NCI-H187 (cell line): ENCODE results near the gene MRGPRF.
A peak's percentile ranks its signal among the peaks of the same experiment; 100 is the strongest.

Source experiments
- DNase-seq, 2 experiments: peaks; one replicate each; lab custom pipeline; 2025; lab: John Stamatoyannopoulos, UW

MRGPRF gene

DNA sequence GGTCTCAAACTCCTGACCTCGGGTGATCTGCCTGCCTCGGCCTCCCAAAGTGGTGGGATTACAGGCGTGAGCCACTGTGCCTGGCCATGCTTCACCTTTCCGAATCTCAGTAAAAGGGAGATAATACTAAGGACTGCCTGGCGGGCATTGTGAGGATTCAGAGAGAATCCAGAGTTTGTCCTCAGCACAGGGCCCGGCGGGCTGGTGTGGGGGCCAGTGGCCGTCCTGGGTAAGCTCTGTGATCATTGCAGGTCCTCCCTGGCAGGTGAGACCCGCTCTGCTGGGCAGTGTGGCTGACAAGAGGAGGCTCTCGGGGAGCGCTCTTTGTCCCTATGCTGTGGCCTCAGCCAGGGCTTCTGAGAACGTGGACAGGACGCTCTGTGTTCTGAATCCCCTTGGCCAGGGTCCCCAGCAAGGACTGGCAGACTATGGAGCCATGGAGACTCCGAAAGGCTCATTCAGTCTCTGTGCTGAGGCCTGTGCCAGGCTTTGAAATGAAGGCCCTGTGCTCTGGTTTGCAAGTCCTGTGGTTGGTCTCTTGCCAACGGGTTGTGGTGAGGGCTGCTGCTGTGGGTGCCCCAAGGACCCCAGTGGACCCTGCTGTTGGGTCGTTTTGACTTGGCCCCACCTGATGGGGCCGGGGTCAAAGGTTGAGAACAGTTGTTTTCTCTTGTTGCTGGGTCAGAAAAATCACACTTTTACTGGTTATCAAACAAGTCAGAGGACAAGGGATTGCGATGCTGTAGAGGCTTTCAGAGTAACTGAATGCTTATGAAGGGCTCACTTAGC lies 37.7 kb upstream of the MRGPRF start:
- no peak for DNase-seq

DNA sequence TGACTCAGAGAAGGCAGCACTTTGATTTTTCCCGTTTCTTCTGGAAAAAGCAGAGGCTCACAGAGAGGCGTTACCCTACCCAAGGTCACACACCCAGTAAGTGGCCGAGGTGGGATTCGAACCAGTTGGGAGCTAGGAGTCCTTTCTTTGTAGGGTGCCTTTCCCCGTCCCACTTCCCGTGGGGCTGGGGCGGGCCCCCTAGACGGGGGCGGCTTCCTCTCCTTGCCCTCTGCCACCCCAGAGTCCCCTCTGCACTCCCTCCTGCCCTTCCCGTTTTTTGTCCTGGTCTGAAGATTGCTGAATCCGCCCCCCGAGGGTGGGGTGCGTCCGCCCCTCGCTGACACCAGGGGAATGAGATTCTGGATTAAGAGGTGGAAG lies 36.4 kb upstream of the MRGPRF start:
- DNase-seq = no peak

DNA sequence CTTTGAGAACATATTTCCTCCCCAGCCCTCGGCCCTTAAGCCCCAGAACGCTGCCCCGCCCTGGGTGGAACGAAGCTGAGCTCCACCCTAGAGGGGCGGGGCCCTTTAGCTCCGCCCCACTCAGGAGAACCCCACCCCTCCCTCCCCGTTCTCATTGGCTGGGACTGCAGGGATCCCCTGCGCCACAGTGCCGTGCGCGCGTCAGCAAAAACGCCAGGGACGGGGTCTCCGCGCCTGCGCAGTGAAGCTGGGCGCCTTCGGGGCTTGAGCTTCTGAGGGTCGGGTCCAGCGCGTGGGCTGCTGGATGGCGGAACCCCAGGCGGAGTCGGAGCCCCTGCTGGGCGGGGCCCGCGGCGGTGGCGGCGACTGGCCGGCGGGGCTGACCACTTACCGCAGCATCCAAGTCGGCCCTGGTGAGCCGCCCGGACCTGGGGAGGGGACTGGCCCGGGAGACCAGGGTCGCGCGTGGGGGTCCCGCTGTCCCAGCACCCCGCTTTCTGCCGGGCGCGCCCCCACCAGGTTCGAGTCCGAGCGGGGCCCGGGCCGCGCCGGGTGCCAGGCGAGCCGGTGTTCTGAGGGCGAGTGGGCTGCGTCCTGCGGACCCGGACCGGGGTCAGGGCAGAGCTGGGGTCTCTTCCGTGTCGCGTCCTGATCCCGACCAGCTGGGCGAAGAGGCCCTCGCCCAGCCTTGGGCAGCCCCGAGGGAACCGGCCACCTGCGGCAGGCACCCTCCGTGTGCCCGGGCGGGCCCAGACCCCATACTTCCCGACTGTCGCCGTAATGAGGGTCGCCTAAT lies 35.8 kb upstream of the MRGPRF start, which contains the start of gene TPCN2:
TSS of gene TPCN2 (plus strand) at position 239 of the 796 bp plus-strand sequence. CDS start at position 305, 66 bp downstream.
- peak; percentile 84 to 88 for DNase-seq

DNA sequence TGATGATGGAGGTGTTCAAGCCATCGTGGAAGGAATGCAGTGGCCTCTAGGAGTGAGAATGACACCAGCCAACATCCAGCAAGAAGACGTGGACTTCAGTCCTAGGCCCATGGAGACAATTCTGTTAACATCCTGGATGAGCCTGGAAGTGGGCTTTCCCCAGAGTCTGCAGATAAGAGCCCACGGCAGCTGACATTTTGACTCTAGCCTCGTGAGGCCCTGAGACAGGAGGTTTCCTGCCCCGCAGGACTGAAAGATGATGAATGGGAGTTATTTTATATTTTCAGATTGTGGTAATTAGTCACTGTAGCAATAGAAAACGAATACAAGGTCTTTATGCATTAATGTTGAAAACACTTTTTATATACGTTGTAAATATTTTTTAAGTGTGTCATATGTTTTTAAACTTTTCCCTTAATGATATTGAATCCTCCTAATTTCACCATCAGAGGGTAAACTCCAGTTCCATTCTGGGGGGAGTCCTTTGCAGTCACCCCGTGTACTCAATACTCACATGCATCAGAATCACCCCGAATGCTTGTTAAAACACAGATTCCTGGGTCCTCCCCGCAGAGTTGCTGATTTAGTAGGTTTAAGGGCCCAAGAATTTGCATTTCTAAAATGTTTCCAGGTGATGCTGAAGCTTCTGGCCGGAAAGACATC lies 35.1 kb upstream of the MRGPRF start:
- DNase-seq = no peak

DNA sequence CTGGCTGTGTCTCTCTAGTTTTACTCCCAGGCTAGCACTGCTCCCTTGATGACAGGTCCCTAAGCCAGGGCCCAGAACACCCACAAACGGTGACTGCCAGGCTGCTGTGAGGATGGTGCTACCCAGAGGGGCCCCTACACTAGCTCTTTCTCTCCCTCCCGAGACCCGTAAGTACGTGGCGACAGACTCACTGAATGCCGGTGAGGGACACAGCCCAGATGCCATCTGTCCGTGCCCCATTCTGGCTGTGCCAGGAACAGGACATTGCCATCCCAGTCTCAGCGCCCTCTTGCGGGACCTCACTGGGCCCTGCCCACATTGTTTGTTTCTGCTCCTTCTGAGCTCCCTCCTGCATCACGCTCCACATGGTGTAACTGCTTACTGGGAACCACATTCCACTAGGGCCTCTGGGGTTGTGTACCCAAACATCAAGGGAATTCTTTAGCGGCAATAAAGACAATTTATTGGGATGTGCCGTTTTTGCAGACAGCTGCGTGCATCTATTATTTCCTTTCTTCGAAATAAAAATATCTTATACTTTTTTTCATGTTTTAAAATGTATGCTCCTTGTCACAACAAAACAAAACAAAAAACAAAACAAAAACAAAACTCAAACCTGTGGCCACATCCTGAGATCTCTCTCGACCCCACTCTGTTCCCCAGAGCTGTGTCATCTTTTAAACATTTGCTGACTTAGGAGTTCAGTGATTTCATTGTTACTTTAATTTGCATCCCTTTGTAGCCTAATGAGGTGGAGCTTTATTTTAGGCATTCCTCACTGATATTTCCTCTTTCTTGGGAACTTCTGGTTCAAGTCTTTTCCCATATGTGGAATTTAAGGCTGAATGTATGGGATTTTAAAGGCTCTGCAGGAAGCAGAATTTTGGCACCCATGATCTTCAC lies 31.3 kb upstream of the MRGPRF start:
- DNase-seq = no peak

DNA sequence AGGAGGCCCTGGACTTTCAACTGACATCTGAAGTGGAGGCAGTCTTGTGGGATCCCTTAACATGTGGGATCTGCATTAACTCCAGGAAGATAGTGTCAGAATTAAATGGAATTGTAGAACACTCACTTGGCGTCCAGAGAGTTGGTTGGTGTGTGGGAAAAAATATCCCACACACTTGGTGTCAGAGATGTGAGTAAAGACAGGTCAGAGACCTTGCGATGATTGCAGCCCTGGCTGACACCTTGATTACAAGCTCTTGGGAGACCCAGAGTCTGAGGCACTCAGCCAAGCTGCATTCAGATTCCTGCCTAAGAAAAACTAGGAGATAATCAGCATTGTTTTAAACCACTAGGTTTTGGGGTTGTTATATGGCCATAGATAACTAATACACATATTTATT lies 28.5 kb upstream of the MRGPRF start:
- DNase-seq = no peak

DNA sequence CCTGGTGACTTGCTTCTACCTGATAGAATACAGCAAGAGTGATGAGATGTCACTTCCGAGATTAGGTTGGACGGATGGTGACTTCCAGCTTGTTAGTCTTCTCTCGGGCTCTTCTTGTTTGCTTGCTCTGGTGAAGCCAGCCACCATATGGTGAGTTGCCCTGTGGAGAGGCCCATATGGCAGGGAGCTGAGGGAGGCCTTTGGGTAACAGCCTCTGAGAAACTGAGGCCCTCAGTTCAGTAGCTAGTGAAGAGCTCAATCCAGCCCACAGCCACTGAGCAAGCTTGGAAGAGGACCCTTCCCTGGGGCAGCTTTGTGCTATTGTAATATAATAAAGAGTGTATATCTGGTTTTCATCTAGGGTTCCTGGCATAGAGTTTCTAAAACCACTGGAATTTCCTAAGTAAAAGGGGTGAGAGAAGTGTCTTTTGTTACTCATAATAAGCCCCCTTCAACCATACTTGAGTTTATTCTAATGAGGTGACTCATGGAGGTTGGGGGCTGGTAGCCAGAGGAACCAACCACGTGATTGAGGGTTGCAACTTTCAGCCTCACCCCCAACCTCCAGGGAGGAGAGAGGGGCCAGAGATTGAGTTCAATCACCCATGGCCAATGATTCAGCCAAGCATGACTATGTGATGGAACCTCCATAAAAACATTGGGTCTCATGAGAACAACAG lies 27.7 kb upstream of the MRGPRF start:
- DNase-seq = no peak

DNA sequence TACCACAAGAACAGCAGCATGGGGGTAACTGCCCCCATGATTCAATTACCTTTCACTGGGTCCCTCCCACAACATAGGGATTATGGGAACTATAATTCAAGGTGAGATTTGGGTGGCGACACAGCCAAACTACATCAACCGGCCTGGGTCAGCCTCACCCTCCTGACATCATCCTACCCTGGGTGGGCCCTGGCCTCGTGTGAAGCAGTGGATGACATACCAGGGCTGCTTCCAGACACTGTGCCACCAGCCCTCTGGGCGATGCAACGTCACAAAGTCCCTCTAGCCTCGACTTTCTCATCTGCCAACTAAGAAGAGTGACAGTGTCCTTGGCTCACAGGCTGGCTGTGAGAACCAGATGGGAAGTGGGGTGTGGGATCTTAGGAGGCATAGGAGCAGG lies 27.0 kb upstream of the MRGPRF start:
- no peak for DNase-seq

DNA sequence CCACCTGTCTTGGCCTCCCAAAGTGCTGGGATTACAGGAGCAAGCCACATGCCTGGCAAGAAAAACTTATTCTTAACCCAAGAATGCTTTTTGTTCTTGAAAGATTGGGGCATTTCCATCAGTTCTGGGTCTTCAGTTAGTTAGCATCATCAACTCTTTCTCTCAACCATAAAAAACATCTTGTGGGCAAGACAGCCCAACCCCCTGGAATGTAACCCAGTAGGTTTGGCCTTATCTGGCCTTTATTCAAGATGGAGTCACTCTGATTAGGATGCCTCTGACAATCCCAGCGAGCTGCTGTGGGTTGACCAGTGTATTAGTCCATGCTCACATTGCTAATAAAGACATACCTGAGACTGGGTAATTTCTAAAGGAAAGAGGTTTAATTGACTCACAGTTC lies 26.5 kb upstream of the MRGPRF start:
- no peak for DNase-seq

DNA sequence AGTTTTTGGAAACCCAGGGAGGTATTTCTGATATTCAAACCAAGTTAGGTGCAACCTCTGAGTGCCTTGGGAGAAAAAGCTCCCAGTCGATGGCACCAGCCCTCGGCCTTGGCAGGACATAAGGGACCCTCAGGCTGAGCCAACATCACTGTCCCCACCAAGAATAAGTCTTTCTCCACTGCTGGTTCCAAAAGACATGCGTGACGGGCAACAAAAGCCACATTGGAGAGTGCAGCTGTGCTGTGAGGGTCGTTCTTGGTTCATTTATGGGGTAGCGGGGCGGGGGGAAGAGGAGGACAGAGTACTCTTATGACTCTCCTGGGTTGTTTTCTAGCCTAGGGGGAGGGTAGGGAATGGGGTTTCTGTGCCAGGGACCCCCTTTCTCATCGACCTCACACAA lies 24.5 kb upstream of the MRGPRF start:
- DNase-seq = no peak

DNA sequence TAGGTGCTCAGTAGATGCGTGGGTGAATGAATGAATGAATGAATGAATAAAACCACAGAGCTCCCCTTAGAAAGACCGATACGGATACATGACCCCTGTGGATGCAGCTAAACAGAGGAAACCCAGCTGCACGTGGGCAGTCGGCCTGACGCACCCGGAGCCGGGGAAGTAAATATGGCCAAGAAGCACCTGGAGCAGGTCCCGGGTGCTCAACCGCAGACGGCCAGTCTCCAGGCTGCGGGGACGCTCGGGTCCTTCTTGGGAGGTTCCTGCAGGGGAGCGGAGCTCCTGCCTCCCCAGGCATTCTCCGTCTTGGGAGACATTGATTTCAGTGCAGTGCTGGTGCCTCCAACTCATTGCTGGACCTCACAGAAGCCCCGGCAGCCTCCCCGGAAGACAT lies 24.0 kb upstream of the MRGPRF start:
- no peak for DNase-seq

DNA sequence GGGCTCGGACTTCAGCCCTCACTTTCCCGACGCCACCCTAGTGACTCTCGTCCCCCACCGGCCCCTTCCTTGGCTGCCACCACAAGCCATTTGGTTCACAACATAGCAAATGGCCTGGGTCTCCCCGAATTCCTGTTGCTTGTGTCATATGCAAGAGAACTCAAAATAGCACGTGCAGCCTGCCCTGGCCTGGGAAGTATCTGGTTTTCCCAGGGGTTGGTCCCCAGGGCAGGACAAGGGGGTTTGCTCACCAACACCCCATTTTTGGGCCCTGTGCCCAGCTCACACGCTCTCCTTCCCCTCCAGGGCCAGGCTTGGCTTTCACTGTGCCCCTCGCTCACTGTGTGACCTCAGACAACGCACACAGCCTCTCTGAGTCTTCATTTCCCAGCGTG lies 22.9 kb upstream of the MRGPRF start:
- no peak for DNase-seq

DNA sequence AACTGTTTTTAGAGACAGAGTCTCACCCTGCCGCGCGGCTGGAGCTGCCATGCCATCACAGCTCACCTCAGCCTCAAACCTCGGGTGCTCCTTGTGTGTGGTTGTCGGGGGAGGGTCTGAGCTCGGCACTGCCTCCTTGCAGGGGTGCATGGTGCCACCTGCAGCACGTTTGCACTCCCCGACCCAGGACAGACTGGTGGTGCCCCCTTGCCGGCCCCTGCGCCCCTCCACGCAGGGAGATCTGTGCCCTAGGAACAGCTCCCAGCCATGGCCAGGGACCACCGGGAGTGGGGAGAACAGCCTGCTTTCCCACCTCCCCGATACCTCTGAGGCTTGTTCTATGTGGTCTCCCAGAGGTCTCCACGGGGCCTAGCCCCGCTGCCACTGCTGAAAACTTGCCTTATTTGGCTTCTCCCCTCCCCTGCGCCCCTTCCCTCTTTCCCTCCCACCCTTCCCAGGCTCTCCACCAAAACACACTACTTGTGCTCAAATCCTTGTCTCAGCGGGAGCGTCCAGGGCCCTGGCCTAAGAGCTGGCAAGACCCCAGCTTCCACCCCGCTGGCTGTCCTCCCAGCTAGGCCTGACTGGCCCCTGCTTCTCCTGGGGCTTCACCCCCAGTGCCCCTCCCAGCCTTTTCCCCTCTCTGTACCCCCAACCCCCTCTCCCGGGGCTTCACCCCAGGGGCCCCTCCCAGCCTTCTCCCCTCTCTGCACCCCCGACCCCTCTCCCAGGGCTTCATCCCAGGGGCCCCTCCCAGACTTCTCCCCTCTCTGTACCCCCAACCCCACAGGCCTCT lies 22.3 kb upstream of the MRGPRF start:
- DNase-seq = no peak

DNA sequence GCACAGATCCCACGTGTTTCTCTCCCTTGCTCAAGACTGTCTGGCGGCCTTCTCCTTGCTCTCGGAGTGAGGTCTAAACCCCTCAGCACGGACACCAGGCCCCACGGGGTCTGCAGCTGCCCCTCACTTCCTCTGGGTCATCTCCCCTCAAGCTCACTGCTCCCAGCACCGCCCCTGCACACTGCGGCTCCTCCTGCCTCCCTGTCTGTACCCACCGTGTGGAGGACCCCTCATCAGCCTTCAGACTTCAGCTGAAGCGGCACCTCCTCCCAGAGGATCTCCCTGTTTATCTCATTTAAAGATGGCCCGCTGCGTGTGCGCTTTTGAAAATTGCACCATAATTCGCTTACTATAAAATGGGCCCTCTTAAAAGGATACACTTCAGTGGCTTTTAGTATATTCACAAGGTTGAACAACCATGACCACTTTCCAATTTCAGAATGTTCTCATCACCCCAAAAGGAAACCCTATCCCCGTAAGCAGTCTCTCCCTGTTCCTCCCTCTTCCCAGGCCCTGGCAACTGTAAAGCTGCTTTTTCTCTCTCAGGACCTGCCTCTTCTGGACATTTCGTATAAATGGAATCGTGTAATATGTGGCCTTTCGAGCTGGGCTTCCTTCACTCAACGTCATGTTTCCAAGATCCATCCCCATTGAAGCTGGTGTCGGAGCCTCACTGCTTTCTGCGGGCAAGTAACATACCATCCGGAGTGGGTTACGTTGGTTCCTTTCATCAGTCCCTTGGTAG lies 21.2 kb upstream of the MRGPRF start:
- no peak for DNase-seq

DNA sequence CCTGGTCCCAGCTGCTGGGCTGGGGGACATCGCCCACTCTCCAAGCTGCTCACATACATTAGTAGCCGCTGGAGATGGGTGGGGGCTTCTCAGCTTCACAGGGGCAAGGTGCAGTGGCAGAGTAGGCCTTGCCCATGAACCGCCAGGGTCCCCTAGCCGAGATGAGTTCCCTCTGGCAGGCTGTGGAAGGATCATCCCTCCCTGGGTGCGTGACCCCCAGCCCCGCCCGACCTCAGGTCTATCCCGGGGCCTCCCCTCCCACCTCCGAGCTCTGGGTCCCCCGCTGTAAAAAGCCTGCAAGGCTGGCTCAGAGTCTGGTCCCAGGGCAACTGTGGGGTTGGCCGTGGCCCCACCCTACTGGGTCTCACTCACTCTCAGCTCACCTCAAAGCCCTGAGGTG lies 20.4 kb upstream of the MRGPRF start:
- DNase-seq = no peak

DNA sequence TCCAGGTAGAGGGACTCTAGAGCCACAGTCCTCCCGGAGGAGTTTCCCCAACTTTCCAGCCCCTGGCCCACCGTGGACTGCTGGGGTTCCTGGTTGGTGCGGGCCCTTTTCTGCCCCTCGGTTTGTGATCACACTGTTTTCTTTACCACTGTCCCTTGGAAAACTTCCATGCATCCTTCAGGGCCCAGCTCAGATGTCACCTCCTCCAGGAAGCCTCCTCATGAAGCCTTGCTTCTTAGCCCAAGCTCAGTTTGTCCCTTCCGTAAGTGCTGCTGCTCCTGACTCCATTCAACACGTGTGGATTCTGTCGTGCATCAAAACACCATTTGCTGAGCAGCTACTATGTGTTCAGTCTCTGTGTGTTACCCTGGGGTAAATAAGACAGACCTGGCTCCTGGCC lies 19.8 kb upstream of the MRGPRF start:
- no peak for DNase-seq

DNA sequence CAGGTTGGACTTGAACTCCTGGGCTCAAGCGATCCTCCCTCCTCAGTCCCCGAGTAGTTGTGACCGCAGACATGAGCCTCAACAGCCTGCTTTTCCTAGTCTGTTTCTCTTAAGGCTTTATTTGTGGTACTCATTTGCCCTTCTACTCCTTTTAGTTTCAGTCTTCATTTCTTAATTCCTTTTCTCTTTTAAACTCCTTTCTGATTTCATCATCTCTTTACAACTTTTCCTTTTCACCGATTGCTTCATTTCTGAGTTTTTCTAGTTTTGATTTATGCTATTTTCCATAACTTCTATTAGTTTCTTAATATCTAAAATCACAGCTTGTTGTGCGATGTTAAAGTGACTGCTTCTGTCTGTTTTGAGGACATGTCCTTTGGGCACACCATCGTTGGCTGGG lies 17.3 kb upstream of the MRGPRF start:
- DNase-seq = no peak

DNA sequence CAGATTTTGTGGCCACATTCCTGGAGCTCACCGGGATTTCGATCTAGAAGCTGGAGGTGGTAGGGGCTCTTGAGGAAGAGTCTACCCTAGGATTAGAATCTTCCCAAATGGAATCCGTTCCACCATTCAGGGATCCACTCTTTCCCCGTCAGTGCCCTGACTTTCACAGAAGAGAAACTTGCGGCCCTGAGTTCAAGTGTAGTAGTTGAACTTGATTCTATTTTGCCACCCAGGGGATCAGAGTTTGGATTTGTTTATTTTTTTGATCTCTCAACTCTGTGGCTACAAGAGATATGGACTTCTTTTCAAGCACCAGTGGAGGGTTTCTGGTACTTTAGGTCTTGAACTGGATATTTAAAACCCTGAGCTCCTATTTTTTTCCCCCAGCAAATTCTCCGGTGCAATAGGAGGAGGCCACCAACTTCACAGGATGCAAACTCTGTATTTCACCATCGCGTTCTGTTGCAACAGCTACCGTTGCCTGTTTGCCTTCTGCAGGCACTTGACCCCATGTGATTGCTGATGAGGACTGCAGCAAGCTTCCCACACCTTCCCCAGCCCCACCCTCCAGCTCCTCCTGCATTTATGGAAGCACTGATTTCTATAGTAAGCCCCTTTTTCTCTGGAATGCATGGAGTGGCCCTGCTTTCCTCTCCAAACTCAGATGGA lies 14.8 kb upstream of the MRGPRF start:
- no peak for DNase-seq

DNA sequence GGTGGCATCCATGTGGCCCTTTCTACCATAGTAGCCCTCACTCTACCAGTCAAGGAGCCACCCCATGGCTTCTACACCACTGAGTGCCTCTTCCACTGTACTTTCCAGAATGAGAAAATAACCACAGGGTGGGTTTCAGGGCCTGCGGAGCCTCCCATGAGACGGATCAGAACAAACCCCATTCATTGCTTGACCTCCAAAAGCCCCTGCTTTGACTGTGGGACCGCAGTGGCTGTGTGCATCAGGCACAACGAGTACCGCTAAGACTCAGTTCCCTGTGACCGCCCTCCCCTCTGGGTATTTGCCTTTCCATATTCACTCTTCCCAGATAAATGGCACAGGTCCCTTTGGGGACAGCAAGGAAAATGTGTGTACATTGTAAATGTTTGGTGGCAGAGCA lies 11.5 kb upstream of the MRGPRF start:
- no peak for DNase-seq
